T-helper 2 cell (primary cell): Measurements from ENCODE around the gene RRBP1.

Experiments
- DNase-seq, 5 experiments: peaks; one replicate each; pipeline versions ENCODE4 v3.0.0 to v3.0.0-alpha.2; 2012 to 2022
- total RNA-seq, 2 donors: gene quantifications; one replicate each; lab custom pipeline; 2026; lab: John Stamatoyannopoulos, UW

The RRBP1 gene
- 69.4 to 84.2 reads per million in 2 donors for total RNA-seq

GRCh38 chr20:17682103-17682888 is at the start of gene RRBP1:
TSS of gene RRBP1 (minus strand) at chr20:17682242. CDS start at chr20:17660507, 21,735 bp downstream.
- peak; percentile 92 to 98 (median 96) for DNase-seq

- no peak for DNase-seq
Observed at GRCh38 chr20:17731233-17731632, 49.2 kb upstream of the RRBP1 start.

- no peak for DNase-seq
Observed at GRCh38 chr20:17730071-17730470, 48.0 kb upstream of the RRBP1 start.

GRCh38 chr20:17728074-17728473 is 46.0 kb upstream of the RRBP1 start:
- no peak for DNase-seq

GRCh38 chr20:17727351-17727750 is 45.3 kb upstream of the RRBP1 start:
- DNase-seq, result no peak

GRCh38 chr20:17726902-17727301 is 44.9 kb upstream of the RRBP1 start:
- no peak for DNase-seq

GRCh38 chr20:17725094-17725835 is 43.2 kb upstream of the RRBP1 start:
- no peak for DNase-seq

- no peak for DNase-seq
Observed at GRCh38 chr20:17723301-17723691, 41.3 kb upstream of the RRBP1 start.

GRCh38 chr20:17722493-17723300 is 40.7 kb upstream of the RRBP1 start:
- DNase-seq, result no peak

GRCh38 chr20:17721802-17722486 is 39.9 kb upstream of the RRBP1 start:
- DNase-seq, result no peak

GRCh38 chr20:17720755-17721154 is 38.7 kb upstream of the RRBP1 start:
- no peak for DNase-seq

GRCh38 chr20:17716331-17716730 is 34.3 kb upstream of the RRBP1 start:
- no peak for DNase-seq

GRCh38 chr20:17715075-17715474 is 33.0 kb upstream of the RRBP1 start:
- DNase-seq, result no peak

- DNase-seq, result no peak
Observed at GRCh38 chr20:17714597-17714996, 32.6 kb upstream of the RRBP1 start.

- no peak for DNase-seq
Observed at GRCh38 chr20:17712708-17713107, 30.7 kb upstream of the RRBP1 start.

- DNase-seq, result no peak
Observed at GRCh38 chr20:17712201-17712600, 30.2 kb upstream of the RRBP1 start.

- no peak for DNase-seq
Observed at GRCh38 chr20:17711267-17711627, 29.2 kb upstream of the RRBP1 start.

GRCh38 chr20:17710379-17711266 is 28.6 kb upstream of the RRBP1 start:
- DNase-seq, result no peak

- no peak for DNase-seq
Observed at GRCh38 chr20:17709361-17710293, 27.6 kb upstream of the RRBP1 start.

- DNase-seq, result no peak
Observed at GRCh38 chr20:17708675-17709360, 26.8 kb upstream of the RRBP1 start.
